ENCODE results near the gene ACOD1.

DNA sequence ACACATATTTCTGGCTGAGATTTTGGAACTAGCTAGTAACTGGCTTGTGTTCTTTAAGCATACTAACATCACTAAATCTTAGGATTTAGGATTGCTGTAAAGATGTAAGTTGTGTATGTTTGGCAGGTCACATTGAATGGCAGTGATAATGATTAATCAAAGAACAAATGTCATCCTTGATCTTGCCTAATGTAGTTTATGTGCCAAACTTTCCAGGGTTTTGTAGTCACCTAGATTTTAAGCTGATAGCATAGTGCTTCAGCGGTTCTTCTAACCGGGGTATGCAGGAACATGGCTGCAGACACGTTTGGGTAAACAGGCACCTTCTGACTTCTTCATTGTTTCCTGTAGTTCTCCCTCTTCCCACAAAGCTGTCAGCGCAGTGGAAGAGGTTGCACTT is 53.2 kb downstream of the ACOD1 start:
- TF ChIP-seq, protein P1, sequence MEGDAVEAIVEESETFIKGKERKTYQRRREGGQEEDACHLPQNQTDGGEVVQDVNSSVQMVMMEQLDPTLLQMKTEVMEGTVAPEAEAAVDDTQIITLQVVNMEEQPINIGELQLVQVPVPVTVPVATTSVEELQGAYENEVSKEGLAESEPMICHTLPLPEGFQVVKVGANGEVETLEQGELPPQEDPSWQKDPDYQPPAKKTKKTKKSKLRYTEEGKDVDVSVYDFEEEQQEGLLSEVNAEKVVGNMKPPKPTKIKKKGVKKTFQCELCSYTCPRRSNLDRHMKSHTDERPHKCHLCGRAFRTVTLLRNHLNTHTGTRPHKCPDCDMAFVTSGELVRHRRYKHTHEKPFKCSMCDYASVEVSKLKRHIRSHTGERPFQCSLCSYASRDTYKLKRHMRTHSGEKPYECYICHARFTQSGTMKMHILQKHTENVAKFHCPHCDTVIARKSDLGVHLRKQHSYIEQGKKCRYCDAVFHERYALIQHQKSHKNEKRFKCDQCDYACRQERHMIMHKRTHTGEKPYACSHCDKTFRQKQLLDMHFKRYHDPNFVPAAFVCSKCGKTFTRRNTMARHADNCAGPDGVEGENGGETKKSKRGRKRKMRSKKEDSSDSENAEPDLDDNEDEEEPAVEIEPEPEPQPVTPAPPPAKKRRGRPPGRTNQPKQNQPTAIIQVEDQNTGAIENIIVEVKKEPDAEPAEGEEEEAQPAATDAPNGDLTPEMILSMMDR (conservative IDR thresholded peaks at IDR 0.05) = no peak
- TF ChIP-seq ZFX (IDR thresholded peaks at IDR 0.05) = no peak
